Kidney (tissue), 14 donors: ENCODE results near the gene ARHGEF7. TPM values are rescaled to one million over a fixed set of nuclear protein-coding genes. Genes with fewer than 3 reads are reported as not detected.

ENCODE experiments used
- DNase-seq, 5 donors: peaks; one replicate each; pipeline ENCODE4 v3.0.0-alpha.2; 2013 to 2020
- FAIRE-seq: peaks from 2 replicates; lab custom pipeline; 2012; peaks lifted over from hg19 to GRCh38; lab: Jason Lieb, UNC
- H3K27ac ChIP-seq, 2 donors: one replicate each; pipeline ENCODE4 v1.7.0; 2013; ENCODE audit warnings: low read depth in 2 of 2, low read length in 2 of 2, inconsistent platforms in 1 of 2
- H3K27me3 ChIP-seq: one replicate; pipeline ENCODE4 v1.7.1; 2013; ENCODE audit warnings: low read length, inconsistent platforms; ENCODE audit not compliant: control insufficient read depth, insufficient read depth
- H3K36me3 ChIP-seq, 3 donors: one replicate each; pipeline versions ENCODE4 v1.7.0 to v1.7.1; 2013; ENCODE audit warnings: low read length in 3 of 3, control low read depth in 1 of 3, inconsistent platforms in 1 of 3; ENCODE audit not compliant: insufficient read depth in 3 of 3, control insufficient read depth in 2 of 3
- H3K4me1 ChIP-seq, 3 donors: one replicate each; pipeline versions ENCODE4 v1.7.0 to v1.7.1; 2013; ENCODE audit warnings: low read length in 3 of 3, inconsistent platforms in 1 of 3, low read depth in 1 of 3; ENCODE audit not compliant: control insufficient read depth in 2 of 3, insufficient read depth in 2 of 3
- H3K4me3 ChIP-seq, 3 donors: one replicate each; pipeline versions ENCODE4 v1.7.0 to v1.8.1; 2013; ENCODE audit warnings: low read length in 3 of 3, control low read depth in 1 of 3, inconsistent platforms in 1 of 3
- H3K9ac ChIP-seq, 3 donors: one replicate each; pipeline versions ENCODE4 v1.7.0 to v1.7.1; 2013; ENCODE audit warnings: low read length in 3 of 3, control low read depth in 1 of 3, inconsistent platforms in 1 of 3
- H3K9me3 ChIP-seq, 3 donors: one replicate each; pipeline versions ENCODE4 v1.7.0 to v1.7.1; 2013; ENCODE audit warnings: low read length in 3 of 3, control low read depth in 1 of 3, inconsistent platforms in 1 of 3; ENCODE audit not compliant: control insufficient read depth in 2 of 3, insufficient read depth in 1 of 3
- intact Hi-C: fragments of 100-400 bp; cut with DNase I; formaldehyde crosslinking; loops from one replicate; pipeline ENCODE4 v1.11.1; 2022
- polyA plus RNA-seq: library from polyadenylated mRNA; stranded (reverse); fragments of 350-450 nt; fragmentation: Illumina TruSeq; extraction: RNeasy Lipid Tissue Mini Kit (QIAGEN cat#74804); gene quantifications from one replicate; pipeline ENCODE4 v1.2.3, GENCODE V29; 2014; ENCODE audit warnings: low read depth, low replicate concordance; ENCODE audit not compliant: insufficient read depth
- total RNA-seq: library from RNA; stranded (reverse); fragmentation: NEBNext Ultra II Directional; extraction: Animal tissue kit (Norgen Biotek cat#: 25700); gene quantifications from one replicate; pipeline ENCODE4 v1.2.1, GENCODE V29; 2021
- TF ChIP-seq, protein P1 (sequence below): IDR thresholded peaks from 3 replicates; pipeline ENCODE4 v1.5.1; 2012; ENCODE audit warnings: mild to moderate bottlenecking, moderate library complexity, borderline replicate concordance; ENCODE audit not compliant: insufficient read depth; ENCODE audit errors: extremely low read depth
- donor health status: control.
- donor health status: control.
- donor health status: control.
- donor health status: control.
- donor health status: control.
- donor health status: DM: yes; HTN: yes; CAD: no.
- donor health status: Normal renal cell carcinoma (clear cell type).

ARHGEF7 gene
- total and polyA plus RNA-seq, 2 donors from 2014 or later = 17.9 to 56.4 TPM

DNA sequence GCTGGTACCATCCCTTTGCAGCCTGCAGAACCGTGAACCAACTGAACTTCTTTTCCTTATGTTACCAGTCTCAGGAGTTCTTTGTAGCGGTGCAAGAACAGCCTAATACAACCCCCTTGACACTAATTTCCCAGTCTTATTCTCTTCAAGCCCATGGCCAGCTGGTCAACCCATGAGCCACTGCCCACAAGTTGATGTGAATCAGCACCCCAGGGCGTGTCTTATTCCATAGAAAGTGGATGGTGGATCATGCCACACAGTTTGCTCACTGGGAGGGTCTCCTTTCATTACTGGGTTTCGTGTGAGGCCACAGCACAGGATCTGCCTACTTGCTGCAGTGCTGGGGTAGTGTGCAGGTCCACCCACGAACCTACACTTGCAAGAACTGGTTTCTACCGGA lies 232.3 kb downstream of the ARHGEF7 start:
- TF ChIP-seq, protein P1, sequence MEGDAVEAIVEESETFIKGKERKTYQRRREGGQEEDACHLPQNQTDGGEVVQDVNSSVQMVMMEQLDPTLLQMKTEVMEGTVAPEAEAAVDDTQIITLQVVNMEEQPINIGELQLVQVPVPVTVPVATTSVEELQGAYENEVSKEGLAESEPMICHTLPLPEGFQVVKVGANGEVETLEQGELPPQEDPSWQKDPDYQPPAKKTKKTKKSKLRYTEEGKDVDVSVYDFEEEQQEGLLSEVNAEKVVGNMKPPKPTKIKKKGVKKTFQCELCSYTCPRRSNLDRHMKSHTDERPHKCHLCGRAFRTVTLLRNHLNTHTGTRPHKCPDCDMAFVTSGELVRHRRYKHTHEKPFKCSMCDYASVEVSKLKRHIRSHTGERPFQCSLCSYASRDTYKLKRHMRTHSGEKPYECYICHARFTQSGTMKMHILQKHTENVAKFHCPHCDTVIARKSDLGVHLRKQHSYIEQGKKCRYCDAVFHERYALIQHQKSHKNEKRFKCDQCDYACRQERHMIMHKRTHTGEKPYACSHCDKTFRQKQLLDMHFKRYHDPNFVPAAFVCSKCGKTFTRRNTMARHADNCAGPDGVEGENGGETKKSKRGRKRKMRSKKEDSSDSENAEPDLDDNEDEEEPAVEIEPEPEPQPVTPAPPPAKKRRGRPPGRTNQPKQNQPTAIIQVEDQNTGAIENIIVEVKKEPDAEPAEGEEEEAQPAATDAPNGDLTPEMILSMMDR = no peak
- intact Hi-C loops = no loop called here
- no peaks in the 10 kb centered on the region for H3K27me3 ChIP-seq
- FAIRE-seq (no peak), DNase-seq (no peak)
- H3K4me1 ChIP-seq = no peaks in the 10 kb centered on the region
- H3K4me3 ChIP-seq = no peak overlapping the region
- no peaks in the 10 kb centered on the region for H3K36me3 ChIP-seq
- H3K9me3 ChIP-seq = no peaks in the 10 kb centered on the region
- H3K9ac ChIP-seq = no peak overlapping the region
- H3K27ac ChIP-seq = no peak overlapping the region

DNA sequence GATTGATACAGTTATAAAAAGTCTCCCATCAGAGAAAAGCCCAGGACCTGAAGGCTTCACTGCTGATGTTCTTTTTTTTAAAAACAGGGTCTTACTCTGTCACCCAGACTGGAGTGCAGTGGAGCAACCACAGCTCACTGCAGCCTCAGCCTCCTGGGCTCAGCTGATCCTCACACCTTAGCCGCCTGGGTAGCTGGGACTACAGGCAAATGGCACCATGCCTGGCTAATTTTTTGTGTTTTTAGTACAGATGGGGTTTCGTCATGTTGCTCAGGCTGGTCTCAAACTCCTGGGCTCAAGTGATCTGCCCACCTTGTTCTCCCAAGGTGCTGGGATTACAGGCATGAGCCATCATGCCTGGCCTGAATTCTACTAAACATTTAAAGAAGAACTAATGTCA lies 238.4 kb downstream of the ARHGEF7 start:
- DNase-seq (no peak), FAIRE-seq (no peak)
- no peak overlapping the region for H3K4me3 ChIP-seq
- no peaks in the 10 kb centered on the region for H3K4me1 ChIP-seq
- no peak overlapping the region for H3K27ac ChIP-seq
- no peak overlapping the region for H3K9ac ChIP-seq
- H3K27me3 ChIP-seq = no peaks in the 10 kb centered on the region
- TF ChIP-seq, protein P1 = no peak
- intact Hi-C loops = no loop called here
- no peaks in the 10 kb centered on the region for H3K36me3 ChIP-seq
- no peaks in the 10 kb centered on the region for H3K9me3 ChIP-seq

DNA sequence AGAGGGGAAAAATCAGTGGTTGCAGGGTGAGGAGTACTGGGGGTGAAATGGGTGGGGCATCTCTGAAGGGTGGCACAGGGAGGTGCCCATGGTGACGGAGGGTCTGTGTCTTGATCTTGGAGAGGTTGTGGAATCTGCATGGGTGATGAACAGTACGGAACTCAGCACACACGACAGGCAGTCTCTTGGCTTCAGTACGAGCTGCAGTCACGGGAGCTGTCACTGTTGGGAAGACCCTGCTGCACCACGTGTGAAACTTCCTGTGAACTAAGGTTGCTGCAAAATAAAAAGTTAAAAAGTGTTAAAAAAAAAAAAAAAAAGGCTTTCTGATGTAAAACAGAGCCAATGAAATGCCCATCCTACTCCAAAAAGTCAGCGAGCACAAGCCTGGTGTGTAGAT lies 239.7 kb downstream of the ARHGEF7 start:
- DNase-seq (no peak), FAIRE-seq (no peak)
- Histone ChIP-seq H3K9me3 (no peaks in the 10 kb centered on the region), H3K36me3 (no peaks in the 10 kb centered on the region), H3K9ac (no peak overlapping the region), H3K27me3 (no peaks in the 10 kb centered on the region), H3K4me1 (no peaks in the 10 kb centered on the region), H3K4me3 (no peak overlapping the region), H3K27ac (no peak overlapping the region)
- intact Hi-C loops = no loop called here
- TF ChIP-seq, protein P1 = no peak

Other genes with a start within 250 kb of the ARHGEF7 start
- 159 TPM for gene ANKRD10, start 200.2 kb upstream of the ARHGEF7 start, total RNA-seq
- 64.9 TPM for gene ANKRD10, start 200.2 kb upstream of the ARHGEF7 start, polyA plus RNA-seq
- not detected for gene TEX29, start 205.3 kb downstream of the ARHGEF7 start, total RNA-seq
- gene TEX29, start 205.3 kb downstream of the ARHGEF7 start, polyA plus RNA-seq = not detected